RPMI8226 (cell line): ENCODE measurements around the gene TNFSF15.

Experiments used
- DNase-seq: peaks from one replicate; pipeline ENCODE4 v3.0.0-alpha.2; 2015

TNFSF15 gene

GRCh38 chr9:114824110-114824509 is 18.3 kb upstream of the TNFSF15 start:
- DNase-seq, result no peak

GRCh38 chr9:114823441-114823840 is 17.6 kb upstream of the TNFSF15 start:
- no peak for DNase-seq

DNA sequence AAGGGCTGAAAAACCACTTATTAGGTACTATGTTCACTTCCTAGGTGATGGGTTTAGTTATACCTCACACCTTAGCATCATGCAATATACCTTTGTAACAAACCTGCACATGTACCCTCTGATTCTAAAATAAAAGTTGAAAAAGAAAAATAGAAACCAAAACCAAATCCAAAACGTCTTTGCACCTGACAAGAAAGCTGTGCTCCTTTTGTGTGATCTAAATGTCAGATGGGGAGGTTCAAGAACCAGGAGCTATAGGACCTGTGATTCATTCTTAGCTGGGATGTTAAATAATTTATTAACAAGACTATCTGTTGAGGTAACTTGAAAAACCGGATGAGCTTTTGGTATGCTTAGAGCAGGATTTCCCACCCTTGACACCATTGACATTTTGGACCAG is 16.9 kb upstream of the TNFSF15 start:
- no peak for DNase-seq

DNA sequence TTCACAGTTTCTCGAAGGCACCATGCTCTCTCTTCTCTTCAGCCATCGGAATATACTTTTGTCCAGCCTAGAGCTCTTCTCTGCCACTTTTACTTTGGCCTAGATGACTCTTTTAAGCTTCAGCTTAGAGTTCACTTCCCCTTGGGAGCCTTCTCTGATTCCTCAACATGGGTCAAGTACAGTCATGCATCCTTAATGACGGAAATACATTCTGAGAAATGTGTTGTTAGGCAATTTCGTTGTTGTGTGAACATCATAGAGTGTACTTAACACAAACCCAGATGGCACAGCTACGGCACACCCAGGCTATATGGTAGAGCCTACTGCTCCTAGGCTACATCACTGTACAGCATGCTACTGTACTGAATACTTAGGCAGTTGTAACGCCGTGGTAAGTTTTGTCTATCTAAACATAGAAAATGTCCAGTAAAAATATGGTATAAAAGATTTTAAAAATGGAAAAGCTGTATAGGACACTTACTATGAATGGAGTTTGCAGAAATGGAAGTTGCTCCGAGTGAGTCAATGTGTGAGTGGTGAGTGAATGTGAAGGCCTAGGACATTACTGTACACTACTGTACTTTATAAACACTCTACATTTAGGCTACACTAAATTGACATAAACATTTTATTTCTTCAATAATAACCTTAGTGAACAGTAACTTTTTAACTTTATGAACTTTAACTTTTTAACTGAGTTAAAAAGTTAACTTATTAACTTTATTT is 15.1 kb upstream of the TNFSF15 start:
- no peak for DNase-seq

GRCh38 chr9:114818178-114818577 is 12.3 kb upstream of the TNFSF15 start:
- DNase-seq, result no peak

- DNase-seq, result no peak
Observed at GRCh38 chr9:114813717-114814418, 8.0 kb upstream of the TNFSF15 start.

GRCh38 chr9:114811966-114812636 is 6.3 kb upstream of the TNFSF15 start:
- DNase-seq, result peak; percentile 11

DNA sequence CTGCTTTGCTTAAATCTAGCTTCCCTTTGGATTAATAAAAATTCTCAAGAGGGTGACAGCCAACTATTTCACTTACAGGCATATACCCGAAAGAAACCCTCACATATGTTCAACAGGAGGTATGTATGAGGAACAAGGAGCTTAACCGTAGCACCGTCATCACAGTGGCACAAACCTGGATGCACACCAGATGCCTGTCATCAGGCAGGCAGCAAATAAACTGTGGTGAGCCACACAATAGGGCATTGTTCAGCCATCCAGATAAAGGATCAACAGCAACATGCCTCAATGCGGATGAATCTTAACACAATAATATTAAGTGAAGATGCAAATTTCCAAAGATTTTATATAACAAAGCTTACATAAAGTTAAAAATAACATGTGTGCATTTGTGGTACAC is 5.5 kb upstream of the TNFSF15 start:
- no peak for DNase-seq

- DNase-seq, result no peak
Observed at GRCh38 chr9:114810614-114811013, 4.8 kb upstream of the TNFSF15 start.

- no peak for DNase-seq
Observed at GRCh38 chr9:114806526-114806900, 674 bp upstream of the TNFSF15 start.

DNA sequence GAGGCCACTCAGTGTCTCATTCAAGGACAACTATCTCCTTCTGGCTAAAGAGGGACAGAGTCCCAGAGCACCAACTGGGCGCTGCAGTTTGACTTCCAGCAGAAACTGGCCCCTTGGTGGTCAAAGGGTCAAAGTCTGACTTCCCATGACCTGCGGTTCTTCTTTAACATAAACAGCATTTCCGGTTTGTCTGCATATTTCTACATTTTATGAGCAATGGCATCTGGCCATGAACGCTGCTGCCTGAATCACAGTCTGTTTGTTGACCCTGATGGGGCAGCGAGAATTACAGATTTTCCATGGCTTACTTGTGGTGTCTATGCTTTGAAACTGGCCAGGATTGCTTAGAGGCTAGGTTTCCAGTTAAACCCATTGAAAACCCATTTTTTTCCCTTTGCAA is 1.3 kb downstream of the TNFSF15 start:
- DNase-seq, result no peak

GRCh38 chr9:114803479-114804265 is 2.2 kb downstream of the TNFSF15 start:
- DNase-seq, result no peak

DNA sequence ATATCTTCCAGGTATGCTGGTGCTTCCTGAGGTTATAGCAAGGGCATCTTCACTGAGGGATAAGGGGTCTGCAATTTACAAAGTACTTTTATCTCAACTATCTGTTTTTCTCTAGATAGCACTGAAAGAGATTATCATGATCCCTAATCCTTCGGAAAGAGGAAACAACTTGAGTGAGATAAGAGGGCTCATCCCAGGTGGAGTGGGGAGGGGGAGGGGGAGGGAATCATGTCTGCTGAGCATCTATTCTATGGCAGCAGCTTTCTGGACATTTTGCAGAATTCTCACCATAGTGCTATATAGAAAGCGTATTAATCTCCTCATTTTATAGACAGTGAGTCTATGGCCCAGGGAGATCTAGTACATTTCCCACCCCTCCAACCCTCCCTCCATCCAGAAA is 5.9 kb downstream of the TNFSF15 start:
- DNase-seq, result no peak

DNA sequence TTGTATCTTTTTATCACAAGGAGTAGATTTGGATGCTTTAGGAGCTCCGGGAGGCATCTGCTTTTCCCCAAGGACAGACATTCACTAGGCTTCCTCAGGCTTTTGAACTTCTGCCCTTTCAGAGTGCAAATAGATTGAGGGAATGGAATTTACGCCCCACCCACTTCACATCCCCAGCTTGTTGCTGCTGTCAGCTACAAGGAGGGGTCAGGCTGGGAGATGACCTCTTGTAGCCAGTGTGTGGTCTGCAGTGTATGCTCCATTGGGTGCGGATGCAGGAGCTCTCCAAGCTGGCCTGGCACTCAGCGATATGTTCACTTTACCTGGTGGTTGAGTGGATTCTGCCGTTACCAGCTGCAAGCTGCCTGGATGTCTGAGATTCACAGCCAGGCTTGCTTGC is 6.4 kb downstream of the TNFSF15 start:
- DNase-seq, result no peak

- DNase-seq, result no peak
Observed at GRCh38 chr9:114798780-114799427, 6.9 kb downstream of the TNFSF15 start.

DNA sequence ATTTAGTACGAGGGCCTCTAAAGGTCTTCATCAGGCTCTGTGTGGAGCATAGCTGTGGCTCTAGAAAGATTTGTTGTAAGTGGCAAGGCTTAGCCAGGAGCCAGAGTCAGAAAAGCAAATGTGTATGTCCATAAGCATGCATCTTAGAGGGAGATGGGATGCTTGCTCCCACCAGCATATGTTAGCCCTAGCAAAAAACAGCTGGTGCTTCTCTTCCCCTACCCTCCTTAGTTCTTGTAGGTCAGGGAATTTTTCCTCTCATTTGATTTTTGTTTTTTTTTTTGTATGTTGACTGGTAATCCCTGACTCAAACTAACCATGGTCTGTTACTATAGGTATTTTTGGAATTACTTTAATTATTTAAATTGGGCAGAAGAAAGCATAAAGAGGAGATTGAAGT is 7.7 kb downstream of the TNFSF15 start:
- DNase-seq, result no peak

GRCh38 chr9:114792396-114792795 is 13.4 kb downstream of the TNFSF15 start:
- no peak for DNase-seq

DNA sequence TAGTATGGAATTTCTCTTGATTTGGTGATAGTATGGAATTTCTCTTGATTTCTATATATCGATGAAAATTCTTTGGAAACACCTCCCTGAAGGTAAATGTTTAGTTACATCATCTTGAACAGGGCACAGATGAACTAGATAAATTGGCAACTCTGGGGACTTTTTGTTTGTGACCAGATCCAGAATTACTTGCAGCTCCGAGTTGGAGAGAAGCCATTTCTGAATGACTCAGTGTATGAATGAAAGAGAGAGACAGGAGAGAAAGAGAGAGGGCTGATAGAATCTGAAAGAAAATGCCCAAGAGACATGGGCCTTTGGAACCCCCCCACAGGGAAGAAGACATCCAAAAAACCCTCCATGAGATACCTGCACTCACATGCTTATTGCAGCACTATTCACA is 14.1 kb downstream of the TNFSF15 start:
- no peak for DNase-seq

GRCh38 chr9:114791312-114791711 is 14.5 kb downstream of the TNFSF15 start:
- DNase-seq, result no peak

- DNase-seq, result no peak
Observed at GRCh38 chr9:114790521-114790920, 15.3 kb downstream of the TNFSF15 start.

DNA sequence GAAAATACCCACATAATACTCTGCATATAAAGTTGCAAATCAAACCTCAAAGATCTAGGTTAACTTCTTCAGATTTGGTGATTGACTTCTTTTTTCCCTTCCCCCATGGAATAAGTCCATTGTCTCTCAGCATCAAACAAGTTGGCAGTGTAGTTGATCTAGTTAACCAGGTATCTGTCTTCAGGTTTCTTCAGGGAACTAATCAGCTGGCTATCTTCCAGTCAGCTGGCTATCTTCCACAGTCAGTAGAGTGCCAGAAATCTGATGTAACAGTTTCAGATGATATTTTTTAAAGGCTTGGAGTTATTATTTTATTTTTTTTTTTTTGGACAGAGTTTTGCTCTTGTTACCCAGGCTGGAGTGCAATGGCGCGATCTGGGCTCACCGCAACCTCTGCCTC is 16.8 kb downstream of the TNFSF15 start:
- DNase-seq, result no peak

GRCh38 chr9:114787781-114788498 is 17.9 kb downstream of the TNFSF15 start:
- no peak for DNase-seq
